Lower leg skin (tissue), 4 donors: ENCODE results near the gene DGKD. TPM values are rescaled to one million over a fixed set of nuclear protein-coding genes. Genes with fewer than 3 reads are reported as not detected.

Experiments
- DNase-seq, 2 donors: peaks; one replicate each; pipeline ENCODE4 v3.0.0-alpha.2; 2019; ENCODE audit warnings: low spot score in 2 of 2
- H3K4me3 ChIP-seq: fragments of 200-600 bp; sonication (generic); 2 replicates; pipeline ENCODE4 v1.5.1; 2017; ENCODE audit warnings: mild to moderate bottlenecking, low read depth; ENCODE audit not compliant: poor library complexity, severe bottlenecking
- POLR2A ChIP-seq, 2 donors: fragments of 450-650 bp; IDR thresholded peaks; one replicate each; pipeline ENCODE4 v1.6.1; 2016 to 2017; ENCODE audit warnings: antibody characterized with exemption in 2 of 2, mild to moderate bottlenecking in 1 of 2, moderate library complexity in 1 of 2
- WGBS, 2 donors: methylation state at CpG; one replicate each; pipeline ENCODE4 v1.1.5; 2018; 5-methylcytosine and 5-hydroxymethylcytosine counted together
- intact Hi-C: fragments of 100-400 bp; cut with DNase I; formaldehyde crosslinking; loops from one replicate; pipeline ENCODE4 v1.15.0; 2023; ENCODE audit warnings: low total_unique reads
- total RNA-seq, 4 donors: library from RNA; depleted of rRNA; stranded (reverse); fragments of >200 nt; gene quantifications; one replicate each; pipeline ENCODE4 v1.1.0, GENCODE V29; 2016
- TF ChIP-seq, protein P1 (sequence below), 3 donors: fragments of 450-650 bp; IDR thresholded peaks; one replicate each; pipeline ENCODE4 v1.5.1; 2016; ENCODE audit warnings: antibody characterized with exemption in 3 of 3, mild to moderate bottlenecking in 3 of 3, moderate library complexity in 2 of 3

DGKD gene
- total RNA-seq, 4 donors from 2014 or later = 5.8 to 15.2 (median 7.8) TPM

DNA sequence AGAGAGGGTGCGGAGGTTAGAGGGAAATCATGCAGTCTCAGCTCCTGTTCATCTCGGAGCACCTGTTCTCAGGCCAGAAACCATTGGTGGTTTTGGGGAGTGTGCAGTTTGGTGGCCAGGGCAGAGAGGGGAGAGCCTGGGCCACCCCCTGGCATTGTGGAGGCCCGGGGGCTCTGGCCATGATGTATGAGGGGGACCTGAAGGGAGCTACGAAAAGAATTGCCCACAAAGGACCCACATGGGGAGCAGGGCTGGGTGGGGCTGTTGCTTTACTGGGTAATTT, 87.7 kb downstream of the DGKD start:
- intact Hi-C loops = no loop called here
- no peak overlapping the region for H3K4me3 ChIP-seq
- WGBS, 2 donors = 76 to 86% methylated on average over 4 of the region's 4 CpGs
- TF ChIP-seq POLR2A (IDR thresholded peaks at IDR 0.05) = no peak
- TF ChIP-seq, protein P1, sequence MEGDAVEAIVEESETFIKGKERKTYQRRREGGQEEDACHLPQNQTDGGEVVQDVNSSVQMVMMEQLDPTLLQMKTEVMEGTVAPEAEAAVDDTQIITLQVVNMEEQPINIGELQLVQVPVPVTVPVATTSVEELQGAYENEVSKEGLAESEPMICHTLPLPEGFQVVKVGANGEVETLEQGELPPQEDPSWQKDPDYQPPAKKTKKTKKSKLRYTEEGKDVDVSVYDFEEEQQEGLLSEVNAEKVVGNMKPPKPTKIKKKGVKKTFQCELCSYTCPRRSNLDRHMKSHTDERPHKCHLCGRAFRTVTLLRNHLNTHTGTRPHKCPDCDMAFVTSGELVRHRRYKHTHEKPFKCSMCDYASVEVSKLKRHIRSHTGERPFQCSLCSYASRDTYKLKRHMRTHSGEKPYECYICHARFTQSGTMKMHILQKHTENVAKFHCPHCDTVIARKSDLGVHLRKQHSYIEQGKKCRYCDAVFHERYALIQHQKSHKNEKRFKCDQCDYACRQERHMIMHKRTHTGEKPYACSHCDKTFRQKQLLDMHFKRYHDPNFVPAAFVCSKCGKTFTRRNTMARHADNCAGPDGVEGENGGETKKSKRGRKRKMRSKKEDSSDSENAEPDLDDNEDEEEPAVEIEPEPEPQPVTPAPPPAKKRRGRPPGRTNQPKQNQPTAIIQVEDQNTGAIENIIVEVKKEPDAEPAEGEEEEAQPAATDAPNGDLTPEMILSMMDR (IDR thresholded peaks at IDR 0.05) = no peak
- no peak for DNase-seq

DNA sequence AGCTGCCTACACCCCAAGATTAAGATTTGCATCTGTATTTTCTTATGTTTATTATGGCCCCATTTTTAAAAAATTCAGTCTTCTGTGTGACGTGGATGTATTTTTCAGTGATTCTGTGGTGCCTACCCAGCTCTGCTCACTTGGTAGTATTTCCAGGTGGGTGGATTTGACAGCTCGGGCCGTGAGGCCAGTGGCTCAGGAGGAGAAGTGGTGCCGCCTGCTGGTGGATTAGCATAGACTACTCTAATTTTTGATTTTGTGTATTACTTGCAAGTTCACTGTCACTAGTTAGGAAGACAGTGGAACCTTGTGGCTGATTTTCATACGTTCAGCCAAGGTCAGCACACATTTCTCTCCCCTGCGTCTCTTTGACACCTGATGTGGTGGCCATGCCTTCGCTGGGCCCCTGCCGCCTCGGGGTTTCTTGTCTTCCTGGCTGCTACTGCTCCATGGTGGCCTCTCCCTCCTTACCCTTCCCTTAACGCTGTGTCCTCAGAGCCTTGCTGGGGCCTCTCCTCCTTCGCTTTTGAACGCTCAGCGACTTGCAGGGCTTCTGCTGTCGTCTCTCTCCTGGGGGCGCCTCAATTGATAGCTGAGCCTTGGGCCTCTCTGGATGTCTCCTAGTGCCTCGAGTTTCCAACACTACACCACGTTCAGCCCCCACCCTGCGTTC, 89.4 kb downstream of the DGKD start:
- H3K4me3 ChIP-seq = no peak overlapping the region
- intact Hi-C loops = no loop called here
- WGBS, 2 donors = 56 to 57% methylated on average over 18 of the region's 18 CpGs
- TF ChIP-seq, protein P1 (IDR thresholded peaks at IDR 0.05) = peak in 1 of 3 donors; percentile 65
- TF ChIP-seq POLR2A (IDR thresholded peaks at IDR 0.05) = no peak
- DNase-seq = peak; percentile 67 to 94

DNA sequence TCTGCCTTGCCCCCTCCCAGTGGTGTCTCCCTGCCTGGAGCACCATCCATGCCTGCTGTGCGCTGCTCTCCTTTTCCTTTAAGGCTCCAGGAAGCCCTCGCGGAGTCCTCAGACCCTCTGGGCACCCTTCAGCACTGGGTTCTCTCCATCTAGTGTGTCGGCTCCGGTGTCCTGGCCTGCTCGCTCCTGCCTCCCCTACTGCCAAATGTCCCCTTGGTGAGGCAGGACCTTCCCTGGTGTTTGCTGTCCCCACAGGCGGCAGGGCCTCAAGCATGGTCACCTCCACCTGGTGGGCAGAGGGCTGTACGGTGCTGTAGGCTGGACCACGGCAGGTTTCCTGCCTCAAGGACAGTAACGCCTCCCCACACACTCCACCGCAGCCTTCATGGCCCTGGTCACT, 90.2 kb downstream of the DGKD start:
- TF ChIP-seq, protein P1 (IDR thresholded peaks at IDR 0.05) = no peak
- no peak for TF ChIP-seq POLR2A (IDR thresholded peaks at IDR 0.05)
- H3K4me3 ChIP-seq = no peak overlapping the region
- peak in 1 of 2 donors; percentile 58 for DNase-seq
- 93 to 96% methylated on average over 11 of the region's 11 CpGs for WGBS, 2 donors
- intact Hi-C loops = no loop called here

DNA sequence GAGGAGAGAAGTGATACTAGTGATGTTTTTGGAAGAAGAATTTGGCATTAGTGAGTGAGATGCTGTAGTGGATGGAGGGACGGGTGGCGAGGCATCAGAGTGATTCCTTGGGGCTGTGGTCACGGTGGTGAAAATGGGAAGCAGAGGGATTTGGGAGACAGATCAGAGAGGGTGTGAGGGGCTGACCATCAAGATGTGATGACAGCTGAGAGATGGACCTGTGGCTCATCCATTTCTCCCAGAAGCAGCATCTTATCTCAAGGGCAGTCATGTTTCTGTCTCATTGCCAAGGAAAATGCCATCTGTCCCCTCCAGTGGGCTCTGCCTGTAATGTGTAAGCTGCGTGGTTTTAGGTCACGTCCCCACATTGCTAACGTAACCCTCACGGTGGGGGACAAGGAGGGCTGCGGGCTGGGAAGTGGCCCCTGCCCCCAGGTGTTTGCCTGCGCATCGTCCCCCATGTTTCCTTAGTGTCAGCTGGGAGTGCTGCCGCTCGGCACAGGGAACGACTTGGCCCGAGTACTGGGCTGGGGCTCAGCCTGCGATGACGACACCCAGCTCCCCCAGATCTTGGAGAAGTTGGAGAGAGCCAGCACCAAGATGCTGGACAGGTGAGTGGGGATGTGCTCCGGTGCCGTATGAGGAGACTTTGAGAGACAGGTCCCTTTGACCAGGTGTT, 91.0 kb downstream of the DGKD start:
- TF ChIP-seq, protein P1 (IDR thresholded peaks at IDR 0.05) = no peak
- no peak for TF ChIP-seq POLR2A (IDR thresholded peaks at IDR 0.05)
- intact Hi-C loops = no loop called here
- WGBS, 2 donors = 95 to 97% methylated on average over 18 of the region's 18 CpGs
- DNase-seq = peak in 1 of 2 donors; percentile 60
- H3K4me3 ChIP-seq = no peak overlapping the region

DNA sequence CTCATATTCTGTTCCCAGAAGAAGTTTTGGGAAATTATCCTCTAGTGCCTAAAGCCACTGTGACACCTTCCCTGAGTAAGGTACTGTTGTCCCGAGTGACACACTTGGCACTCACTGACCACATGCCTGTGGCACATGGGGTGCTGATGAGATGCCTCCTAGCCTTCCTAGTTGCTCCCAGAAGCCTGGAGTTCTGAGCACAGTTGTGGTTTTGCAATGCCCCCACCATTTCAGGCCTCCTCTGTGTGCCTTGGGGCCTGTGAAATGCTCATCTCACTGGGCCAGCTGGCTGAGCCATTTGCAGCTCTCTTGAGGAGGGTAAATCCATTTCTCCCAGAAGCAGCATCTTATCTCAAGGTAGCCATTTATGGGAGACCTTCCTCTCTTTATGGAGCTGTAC, 91.8 kb downstream of the DGKD start:
- TF ChIP-seq POLR2A (IDR thresholded peaks at IDR 0.05) = no peak
- TF ChIP-seq, protein P1 (IDR thresholded peaks at IDR 0.05) = no peak
- peak in 1 of 2 donors; percentile 43 for DNase-seq
- no peak overlapping the region for H3K4me3 ChIP-seq
- intact Hi-C loops = no loop called here
- 79 to 94% methylated on average over 1 of the region's 1 CpG for WGBS, 2 donors
